Measurements from ENCODE around the gene PRRG4.

The PRRG4 gene

DNA sequence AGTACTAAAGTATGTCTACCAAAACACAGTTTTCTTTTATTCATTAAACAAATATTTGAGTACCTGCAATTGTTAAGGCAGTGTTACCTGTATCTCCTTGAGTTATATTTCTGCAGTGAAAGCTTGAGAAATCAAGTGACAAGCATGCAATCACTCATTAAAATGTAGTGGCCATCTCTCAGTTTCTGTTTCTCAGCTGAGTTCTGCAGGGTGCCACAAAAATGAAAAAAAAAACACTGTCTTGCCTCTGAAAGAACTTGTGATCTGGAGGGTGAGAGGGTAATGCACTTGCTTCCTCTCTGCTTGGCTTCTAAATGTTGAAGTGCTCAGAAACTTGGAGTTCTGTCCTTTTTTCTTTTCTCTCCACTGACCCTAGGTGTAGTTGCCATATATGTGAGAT is 69.7 kb downstream of the PRRG4 start:
- H3K4me3 ChIP-seq (ENCODE audit: low read depth, low read length): no peak overlapping the region
- DNase-seq (ENCODE audit: low read depth): no peak

DNA sequence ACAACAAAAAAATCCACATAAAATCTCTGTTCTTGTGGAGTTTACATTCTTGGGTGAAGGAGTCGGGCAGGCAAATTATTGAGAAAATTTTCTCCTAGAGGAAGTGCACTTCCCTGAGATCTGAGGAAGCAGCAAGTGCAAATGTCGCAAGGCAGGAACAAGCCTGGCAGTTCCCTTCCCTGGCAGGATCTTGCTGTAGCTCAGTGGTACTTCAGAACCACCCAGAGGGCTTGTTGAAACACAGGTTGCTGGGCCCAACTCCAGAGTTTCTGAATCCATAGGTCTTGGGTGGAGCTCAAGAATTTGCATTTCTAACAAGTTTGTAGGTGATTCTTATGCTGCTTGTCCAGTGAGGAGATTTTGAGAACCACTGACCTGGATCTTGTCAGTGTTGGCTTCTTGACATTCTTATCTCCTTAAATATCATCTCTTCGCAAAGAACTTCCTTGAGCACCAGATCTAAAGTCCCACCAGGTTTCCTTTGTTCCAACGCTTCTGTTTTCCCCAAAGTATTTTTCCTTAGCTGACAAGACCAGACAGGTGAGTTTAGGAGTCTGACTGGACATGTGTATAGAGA is 72.5 kb downstream of the PRRG4 start:
- H3K4me3 ChIP-seq (ENCODE audit: low read depth, low read length): no peak overlapping the region
- no peak for DNase-seq (ENCODE audit: low read depth)

DNA sequence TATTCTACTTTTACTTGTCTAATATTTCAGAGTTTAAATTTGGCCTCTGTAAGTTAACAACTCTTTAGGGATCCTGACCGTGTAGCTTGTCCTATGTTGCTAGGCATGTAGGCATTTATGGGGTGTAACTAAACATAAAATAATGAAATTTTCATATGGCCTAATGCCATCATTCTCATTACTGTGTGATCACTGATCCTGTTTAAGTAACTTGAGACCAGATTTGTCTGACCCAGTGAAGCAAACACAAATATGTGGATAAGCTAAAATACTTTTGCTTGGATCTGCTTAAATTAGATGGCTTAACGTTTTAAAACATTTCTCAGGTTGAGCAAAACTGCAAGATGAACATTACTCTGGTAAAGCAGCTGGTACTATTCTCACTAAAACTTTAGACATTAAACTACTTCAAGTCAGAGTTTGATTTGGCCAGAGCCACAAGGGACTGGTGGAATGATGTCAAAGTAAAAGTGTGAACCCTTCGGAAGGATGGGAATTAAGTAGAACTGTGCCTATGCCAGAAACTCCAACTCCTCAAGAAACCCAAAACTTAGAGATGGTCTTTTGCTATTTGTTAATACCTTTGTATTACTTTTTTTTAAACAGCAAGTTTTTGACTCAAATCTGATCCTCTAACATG is 75.4 kb downstream of the PRRG4 start:
- H3K4me3 ChIP-seq (ENCODE audit: low read depth, low read length): no peak overlapping the region
- DNase-seq (ENCODE audit: low read depth): no peak
